Liver (tissue), 3 donors: ENCODE measurements around the gene CFAP74.

ENCODE experiments used
- CTCF ChIP-seq: fragments of 150-350 bp; IDR thresholded peaks from 2 replicates; pipeline ENCODE4 v1.5.1; 2017; ENCODE audit warnings: improper control_type of control experiment, low read depth, low read length; ENCODE audit not compliant: missing input control
- NR2F2 ChIP-seq: IDR thresholded peaks from 2 replicates; pipeline ENCODE4 v1.6.1; 2016; ENCODE audit warnings: antibody characterized with exemption
- REST ChIP-seq: IDR thresholded peaks from 2 replicates; pipeline ENCODE4 v1.6.1; 2016; ENCODE audit warnings: antibody characterized with exemption, mild to moderate bottlenecking
- TAF1 ChIP-seq: conservative IDR thresholded peaks from 2 replicates; pipeline ENCODE4 v1.6.1; 2016; ENCODE audit warnings: antibody characterized with exemption, mild to moderate bottlenecking
- donor health status: healthy.
- donor health status: healthy.

- TF ChIP-seq NR2F2 (no peak), CTCF (no peak), TAF1 (no peak), REST (no peak)
Measured at GRCh38 chr1:1920057-1920607, 83.5 kb downstream of the CFAP74 start.
